SK-N-SH (cell line): ENCODE results near the gene TMEM62. TPM values are rescaled to one million over a fixed set of nuclear protein-coding genes. Genes with fewer than 3 reads are reported as not detected.
"Not testable (repeated sequence)": the region's sequence is repeated elsewhere in the genome, so short reads cannot be mapped to it uniquely, and the experiment has no call there.

Source experiments
- CTCF ChIA-PET: fragments of 300-600, 350-600 bp; formaldehyde crosslinking; extraction: SDS; loops from one replicate; lab custom pipeline; 2021; lab: Yijun Ruan, JAX
- POLR2A ChIA-PET: fragments of 350-600 bp; sonication (Branson Sonifier 250); formaldehyde crosslinking; extraction: SDS; loops from one replicate; lab custom pipeline; 2020; ENCODE audit warnings: antibody characterized with exemption, inconsistent platforms; lab: Yijun Ruan, JAX
- DNase-seq: peaks from one replicate; pipeline ENCODE4 v3.0.0; 2012
- H2AFZ ChIP-seq: fragments of 200-600 bp; sonication (generic); 2 replicates; pipeline ENCODE4 v1.8.1; 2016; ENCODE audit warnings: antibody characterized with exemption, mild to moderate bottlenecking, low read depth
- H3F3A ChIP-seq: fragments of 200-600 bp; sonication (generic); replicated peaks from 2 replicates; pipeline ENCODE3; 2016; ENCODE audit warnings: antibody characterized with exemption, mild to moderate bottlenecking; ENCODE audit not compliant: insufficient read depth
- H3K27ac ChIP-seq, 2 experiments: fragments of 200-500 bp in 1 of 2; fragments of 200-600 bp in 1 of 2; sonication (Bioruptor generic) in 1 of 2; sonication (generic), shearing (Covaris generic) in 1 of 2; 2 replicates each; pipeline versions ENCODE4 v1.5.1 to v1.6.1; 2014 to 2016; ENCODE audit warnings: low read depth in 2 of 2, inconsistent platforms in 1 of 2, low read length in 1 of 2, mild to moderate bottlenecking in 1 of 2, mixed read lengths in 1 of 2
- H3K27me3 ChIP-seq: fragments of 200-600 bp; sonication (generic), shearing (Covaris generic); 2 replicates; pipeline ENCODE4 v1.6.1; 2016; ENCODE audit warnings: mixed run types; ENCODE audit not compliant: insufficient read depth
- H3K36me3 ChIP-seq, 2 experiments: fragments of 200-500 bp in 1 of 2; fragments of 200-600 bp in 1 of 2; sonication (Bioruptor generic) in 1 of 2; sonication (generic) in 1 of 2; replicated peaks in 1 of 2; 2 replicates each; pipeline versions ENCODE3 to v1.5.1; 2014 to 2016; ENCODE audit warnings: low read length in 1 of 2, mild to moderate bottlenecking in 1 of 2; ENCODE audit not compliant: insufficient read depth in 2 of 2, control insufficient read depth in 1 of 2
- H3K4me1 ChIP-seq, 2 experiments: fragments of 200-500 bp in 1 of 2; fragments of 200-600 bp in 1 of 2; sonication (Bioruptor generic) in 1 of 2; sonication (generic), shearing (Covaris generic) in 1 of 2; 2 replicates each; pipeline versions ENCODE4 v1.5.1 to v1.6.1; 2014 to 2016; ENCODE audit warnings: low read depth in 1 of 2, low read length in 1 of 2, mixed run types in 1 of 2; ENCODE audit not compliant: insufficient read depth in 2 of 2, control insufficient read depth in 1 of 2
- H3K4me2 ChIP-seq: fragments of 200-600 bp; sonication (generic), shearing (Covaris generic); 2 replicates; pipeline ENCODE4 v1.6.1; 2017; ENCODE audit warnings: mixed run types
- H3K4me3 ChIP-seq, 2 experiments: fragments of 200-500 bp in 1 of 2; fragments of 200-600 bp in 1 of 2; sonication (Bioruptor generic) in 1 of 2; sonication (generic), shearing (Covaris generic) in 1 of 2; 2 replicates each; pipeline versions ENCODE4 v1.5.1 to v1.8.1; 2014 to 2016; ENCODE audit warnings: low read depth in 2 of 2, inconsistent platforms in 1 of 2, low read length in 1 of 2, mild to moderate bottlenecking in 1 of 2, mixed read lengths in 1 of 2, moderate library complexity in 1 of 2
- H3K79me2 ChIP-seq: fragments of 200-600 bp; sonication (generic); 2 replicates; pipeline ENCODE4 v1.8.1; 2017; ENCODE audit warnings: mild to moderate bottlenecking; ENCODE audit not compliant: insufficient read depth
- H3K9ac ChIP-seq: fragments of 200-600 bp; sonication (generic); 2 replicates; pipeline ENCODE4 v1.6.1; 2017; ENCODE audit warnings: mixed run types
- H3K9me2 ChIP-seq: fragments of 200-600 bp; sonication (generic); 2 replicates; pipeline ENCODE4 v1.6.1; 2017; ENCODE audit warnings: mixed run types
- H3K9me3 ChIP-seq: fragments of 200-600 bp; sonication (generic); 2 replicates; pipeline ENCODE4 v1.6.1; 2017; ENCODE audit warnings: mixed run types, mild to moderate bottlenecking, moderate library complexity
- H4K20me1 ChIP-seq: fragments of 200-600 bp; sonication (generic); 2 replicates; pipeline ENCODE4 v1.6.1; 2017; ENCODE audit warnings: mild to moderate bottlenecking, mixed run types; ENCODE audit not compliant: insufficient read depth
- FOXJ3 ChIP-seq: sonication (generic); formaldehyde crosslinking; IDR thresholded peaks from 2 replicates; pipeline ENCODE4 v1.5.1; 2020; ENCODE audit warnings: mild to moderate bottlenecking, missing genetic modification reagents
- GABPA ChIP-seq: IDR thresholded peaks from 2 replicates; pipeline ENCODE4 v1.4.0; 2012; ENCODE audit warnings: low read depth, mild to moderate bottlenecking
- MEF2A ChIP-seq: IDR thresholded peaks from 2 replicates; pipeline ENCODE4 v1.4.0; 2012; ENCODE audit warnings: low read depth, borderline replicate concordance
- POLR2AphosphoS5 ChIP-seq: IDR thresholded peaks from 2 replicates; pipeline ENCODE4 v1.6.1; 2012; ENCODE audit warnings: low read depth, low read length
- RXRA ChIP-seq: IDR thresholded peaks from 2 replicates; pipeline ENCODE4 v1.4.0; 2012; ENCODE audit warnings: low read depth, mild to moderate bottlenecking, borderline replicate concordance
- TAF1 ChIP-seq: IDR thresholded peaks from 2 replicates; pipeline ENCODE4 v1.6.1; 2012; ENCODE audit warnings: low read depth, mild to moderate bottlenecking, low read length, moderate library complexity, borderline replicate concordance
- TCF12 ChIP-seq: IDR thresholded peaks from 2 replicates; pipeline ENCODE4 v1.4.0; 2012
- WGBS: methylation state at CpG from one replicate; pipeline ENCODE4 v1.1.6; 2017; ENCODE audit warnings: low lambda C conversion rate; 5-methylcytosine and 5-hydroxymethylcytosine counted together
- polyA plus RNA-seq, 3 experiments: library from polyadenylated mRNA; depleted of rRNA; stranded (reverse); fragments of >200 nt; gene quantifications; 2 replicates each; pipeline ENCODE4 v1.2.3, GENCODE V29; 2012
- TF ChIP-seq, protein P1 (sequence below): fragments of 150-350 bp; IDR thresholded peaks from 2 replicates; pipeline ENCODE4 v1.6.1; 2016; ENCODE audit warnings: mild to moderate bottlenecking, low read depth, low read length

The TMEM62 gene
- polyA plus RNA-seq, 1 of the 3 experiments (the other 2 are of a cell fraction), result 3.3 TPM

DNA sequence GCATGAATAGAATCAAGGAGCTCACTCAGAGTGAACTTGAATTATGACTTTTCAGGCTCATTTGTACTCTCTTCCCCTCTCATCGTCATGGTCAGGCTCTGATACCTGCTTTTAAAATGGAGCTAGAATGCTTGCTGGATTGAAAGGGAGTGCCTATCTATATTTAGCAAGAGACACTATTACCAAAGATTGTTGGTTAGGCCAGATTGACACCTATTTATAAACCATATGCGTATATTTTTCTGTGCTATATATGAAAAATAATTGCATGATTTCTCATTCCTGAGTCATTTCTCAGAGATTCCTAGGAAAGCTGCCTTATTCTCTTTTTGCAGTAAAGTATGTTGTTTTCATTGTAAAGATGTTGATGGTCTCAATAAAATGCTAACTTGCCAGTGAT lies 61.4 kb downstream of the TMEM62 start:
- Histone ChIP-seq H3K9me2 (no peaks in the 10 kb centered on the region), H3K9ac (no peak overlapping the region), H3F3A (peaks cover 11% of the 10 kb centered on the region), H3K79me2 (no peaks in the 10 kb centered on the region), H3K4me3 (no peak overlapping the region), H4K20me1 (no peaks in the 10 kb centered on the region), H3K9me3 (no peaks in the 10 kb centered on the region), H3K27ac (no peak overlapping the region), H3K4me2 (no peak overlapping the region), H2AFZ (no peak overlapping the region), H3K27me3 (no peaks in the 10 kb centered on the region), H3K36me3 (peaks cover 54 to 66% of the 10 kb centered on the region in 2 experiments), H3K4me1 (no peaks in the 10 kb centered on the region; a peak in 1 of 4 replicates)
- no peak for DNase-seq
- POLR2A ChIA-PET, result no interaction called here
- CTCF ChIA-PET, result interaction anchor here (1.1 to 5.4 kb wide), 3 partner anchors 9 to 91 kb away, joined by 3 to 41 read pairs (median 39); no protein-coding TSS in a partner anchor
- WGBS, result 89% methylated on average over 2 of the region's 2 CpGs
- TF ChIP-seq GABPA, result no peak
- TF ChIP-seq, protein P1, sequence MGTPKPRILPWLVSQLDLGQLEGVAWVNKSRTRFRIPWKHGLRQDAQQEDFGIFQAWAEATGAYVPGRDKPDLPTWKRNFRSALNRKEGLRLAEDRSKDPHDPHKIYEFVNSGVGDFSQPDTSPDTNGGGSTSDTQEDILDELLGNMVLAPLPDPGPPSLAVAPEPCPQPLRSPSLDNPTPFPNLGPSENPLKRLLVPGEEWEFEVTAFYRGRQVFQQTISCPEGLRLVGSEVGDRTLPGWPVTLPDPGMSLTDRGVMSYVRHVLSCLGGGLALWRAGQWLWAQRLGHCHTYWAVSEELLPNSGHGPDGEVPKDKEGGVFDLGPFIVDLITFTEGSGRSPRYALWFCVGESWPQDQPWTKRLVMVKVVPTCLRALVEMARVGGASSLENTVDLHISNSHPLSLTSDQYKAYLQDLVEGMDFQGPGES, result no peak
- TF ChIP-seq MEF2A, result no peak
- TF ChIP-seq TAF1, result no peak
- no peak for TF ChIP-seq FOXJ3 (CRISPR knock-in tag)

DNA sequence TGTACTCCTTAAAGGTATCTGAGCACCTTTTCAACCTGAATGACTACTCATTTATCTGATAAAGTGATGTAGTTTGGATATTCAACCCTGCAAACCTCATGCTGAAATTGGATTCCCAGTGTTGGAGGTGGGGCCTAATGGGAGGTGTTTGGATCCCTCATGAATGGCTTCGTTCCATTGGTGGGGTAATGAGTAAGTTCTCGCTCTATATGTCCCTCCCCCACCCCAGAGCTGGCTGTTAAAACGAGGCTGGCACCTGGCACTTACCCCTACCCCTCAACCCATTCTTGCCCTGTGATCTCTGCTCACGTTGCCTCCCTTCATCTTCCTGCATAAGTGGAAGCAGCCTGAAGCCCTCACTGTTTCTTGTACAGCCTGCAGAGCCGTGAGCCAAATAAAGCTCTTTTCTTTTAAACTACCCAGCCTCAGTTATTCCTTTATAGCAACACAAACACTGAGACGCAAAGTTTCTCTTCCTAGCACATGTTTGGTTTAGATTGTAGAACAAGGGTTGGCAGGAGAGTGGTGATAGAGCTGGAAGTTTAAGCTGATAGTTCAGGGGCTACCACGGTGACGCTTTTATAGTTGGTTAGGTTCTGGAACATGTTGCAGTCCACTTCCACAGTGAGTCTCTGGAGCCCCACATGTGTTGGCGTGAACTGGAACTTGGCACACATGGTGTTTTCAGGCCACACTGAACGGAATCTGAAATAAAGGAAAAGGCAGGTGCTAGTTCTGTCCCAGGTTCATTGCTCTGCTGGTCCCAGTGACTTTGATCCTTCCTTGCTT lies 63.6 kb downstream of the TMEM62 start:
- CTCF ChIA-PET, result interaction anchor here (0.7 to 5.4 kb wide), 5 partner anchors 7 to 89 kb away, joined by 3 to 41 read pairs (median 10); no protein-coding TSS in a partner anchor

DNA sequence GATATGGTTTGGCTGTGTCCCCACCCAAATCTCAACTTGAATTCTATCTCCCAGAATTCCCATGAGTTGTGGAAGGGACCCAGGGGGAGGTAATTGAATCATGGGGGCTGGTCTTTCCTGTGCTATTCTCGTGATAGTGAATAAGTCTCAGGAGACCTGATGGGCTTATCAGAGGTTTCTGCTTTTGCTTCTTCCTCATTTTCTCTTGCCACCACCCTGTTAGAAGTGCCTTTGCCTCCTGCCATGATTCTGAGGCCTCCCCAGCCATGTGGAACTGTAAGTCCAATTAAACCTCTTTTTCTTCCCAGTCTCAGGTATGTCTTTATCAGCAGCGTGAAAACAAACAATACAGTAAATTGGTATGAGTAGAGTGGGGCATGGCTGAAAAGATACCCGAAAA lies 64.4 kb downstream of the TMEM62 start:
- peaks cover 11% of the 10 kb centered on the region for H3F3A ChIP-seq
- H3K27me3 ChIP-seq, H3K4me3 ChIP-seq, H4K20me1 ChIP-seq, CTCF ChIA-PET, H3K4me1 ChIP-seq, H3K9ac ChIP-seq, H3K4me2 ChIP-seq, H3K9me3 ChIP-seq, POLR2A ChIA-PET, DNase-seq, H3K9me2 ChIP-seq, H2AFZ ChIP-seq, H3K79me2 ChIP-seq, H3K27ac ChIP-seq: not testable (repeated sequence)
- peaks cover 29 to 36% of the 10 kb centered on the region in 2 experiments for H3K36me3 ChIP-seq
- 91% methylated on average over 3 of the region's 3 CpGs for WGBS

More for the DNA sequence above, 63.6 kb downstream of the TMEM62 start:
- Histone ChIP-seq H4K20me1 (no peaks in the 10 kb centered on the region), H3K27me3 (no peaks in the 10 kb centered on the region), H3K27ac (no peak overlapping the region), H3K4me2 (no peak overlapping the region), H3K9me3 (no peaks in the 10 kb centered on the region), H3F3A (peaks cover 11% of the 10 kb centered on the region), H3K4me3 (no peak overlapping the region), H3K4me1 (no peaks in the 10 kb centered on the region), H3K36me3 (peaks cover 37 to 44% of the 10 kb centered on the region in 2 experiments), H3K9ac (no peak overlapping the region), H3K79me2 (no peaks in the 10 kb centered on the region), H3K9me2 (no peaks in the 10 kb centered on the region), H2AFZ (no peak overlapping the region)
- 86% methylated on average over 10 of the region's 10 CpGs for WGBS
- TF ChIP-seq RXRA (no peak), TCF12 (no peak), POLR2AphosphoS5 (no peak)
- no peak for DNase-seq
- POLR2A ChIA-PET, result no interaction called here

DNA sequence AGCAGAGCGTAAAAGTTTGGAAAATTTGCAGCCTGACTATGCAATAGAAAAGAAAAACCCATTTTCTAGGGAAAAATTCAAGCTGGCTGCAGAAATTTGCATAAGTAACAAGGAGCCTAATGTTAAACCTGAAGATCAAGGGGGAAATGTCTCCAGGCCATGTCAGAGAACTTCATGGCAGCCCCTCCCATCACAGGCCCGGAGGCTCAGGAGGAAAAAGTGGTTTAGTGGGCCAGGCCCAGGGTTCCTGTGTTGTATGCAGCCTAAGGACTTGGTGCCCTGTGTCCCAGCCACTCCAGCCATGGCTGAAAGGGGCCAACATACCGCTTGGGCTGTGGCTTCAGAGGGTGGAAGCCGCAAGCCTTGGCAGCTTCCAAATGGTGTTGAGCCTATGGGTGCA lies 65.2 kb downstream of the TMEM62 start:
- H3K9ac ChIP-seq, H4K20me1 ChIP-seq, H2AFZ ChIP-seq, H3K4me3 ChIP-seq, H3K4me2 ChIP-seq, POLR2A ChIA-PET, H3K9me2 ChIP-seq, H3K27ac ChIP-seq, H3K79me2 ChIP-seq, H3K9me3 ChIP-seq, H3K4me1 ChIP-seq, H3K27me3 ChIP-seq, DNase-seq: not testable (repeated sequence)
- CTCF ChIA-PET, result interaction anchor here (3.1 kb wide), 1 partner anchor 87 kb away, joined by 13 read pairs; no protein-coding TSS in a partner anchor
- 80% methylated on average over 4 of the region's 4 CpGs for WGBS
- H3K36me3 ChIP-seq, result peaks cover 23 to 28% of the 10 kb centered on the region in 2 experiments
- H3F3A ChIP-seq, result peaks cover 11% of the 10 kb centered on the region
